OCI-LY7 (cell line): ENCODE data around the gene THAP12.

ENCODE experiments used
- CTCF ChIP-seq: fragments of 200-600 bp; sonication (generic); conservative IDR thresholded peaks from 2 replicates; pipeline ENCODE4 v1.5.1; 2014; ENCODE audit warnings: mild to moderate bottlenecking, antibody characterized with exemption, low read length, moderate library complexity, mixed read lengths
- EZH2phosphoT487 ChIP-seq: fragments of 200-600 bp; sonication (generic); IDR thresholded peaks from 2 replicates; pipeline ENCODE4 v1.6.1; 2018; ENCODE audit warnings: low read depth, borderline replicate concordance, mild to moderate bottlenecking, mixed run types, antibody characterized with exemption, low read length, moderate library complexity, mixed read lengths

- TF ChIP-seq CTCF (no peak), EZH2phosphoT487 (no peak)
Observed at GRCh38 chr11:76330651-76331050, 50.3 kb downstream of the THAP12 start.
